IMR-90 (cell line): ENCODE results near the gene PSMA7. TPM values are rescaled to one million over a fixed set of nuclear protein-coding genes. Genes with fewer than 3 reads are reported as not detected.

Experiments
- ATAC-seq: fragments of 200-7000 bp; cut with Tn5 transposase; 2 replicates; pipeline ENCODE4 v1.9.1; 2020; ENCODE audit warnings: low read depth, mild to moderate bottlenecking, moderate library complexity
- BruUV-seq: library from RNA; stranded (reverse); fragments of 400-500 nt; replicated peaks from 2 replicates; lab custom pipeline; 2021; lab: Mats Ljungman, UMichigan
- CTCF ChIA-PET: fragments of 300-600 bp; formaldehyde crosslinking; extraction: SDS; loops from one replicate; lab custom pipeline; 2021; ENCODE audit warnings: antibody characterized with exemption; lab: Yijun Ruan, JAX
- POLR2A ChIA-PET: fragments of 300-600 bp; sonication (Branson Sonifier 250); formaldehyde crosslinking; loops from one replicate; lab custom pipeline; 2022; ENCODE audit warnings: antibody characterized with exemption; ENCODE audit not compliant: unreplicated experiment; lab: Charles Lee
- DNase-seq: peaks from one replicate; pipeline ENCODE4 v3.0.0; 2013
- H2AFZ ChIP-seq: replicated peaks from 2 replicates; pipeline ENCODE3; 2013; ENCODE audit warnings: low read length, mild to moderate bottlenecking; ENCODE audit not compliant: poor library complexity
- H2AK5ac ChIP-seq: 2 replicates; pipeline ENCODE4 v1.6.1; 2013; ENCODE audit warnings: low read depth, low read length, inconsistent platforms
- H2AK9ac ChIP-seq: replicated peaks from 2 replicates; pipeline ENCODE3; 2013; ENCODE audit warnings: mild to moderate bottlenecking, low read depth, low read length, moderate library complexity; ENCODE audit not compliant: poor library complexity
- H2BK120ac ChIP-seq: 2 replicates; pipeline ENCODE4 v1.6.1; 2013; ENCODE audit warnings: low read depth, low read length, inconsistent platforms
- H2BK15ac ChIP-seq: 3 replicates; pipeline ENCODE4 v1.6.1; 2013; ENCODE audit warnings: low read depth, low read length, inconsistent platforms
- H2BK20ac ChIP-seq: 2 replicates; pipeline ENCODE4 v1.6.1; 2013; ENCODE audit warnings: low read depth, mild to moderate bottlenecking, inconsistent platforms, low read length, moderate library complexity
- H2BK5ac ChIP-seq: 2 replicates; pipeline ENCODE4 v1.6.1; 2013; ENCODE audit warnings: mild to moderate bottlenecking, low read depth, low read length, inconsistent platforms; ENCODE audit not compliant: poor library complexity, severe bottlenecking
- H3K14ac ChIP-seq: replicated peaks from 2 replicates; pipeline ENCODE4 v1.6.1; 2013; ENCODE audit warnings: low read depth, low read length, inconsistent platforms
- H3K18ac ChIP-seq: 2 replicates; pipeline ENCODE4 v1.6.1; 2013; ENCODE audit warnings: low read depth, low read length, control low read depth
- H3K23ac ChIP-seq: 2 replicates; pipeline ENCODE4 v1.6.1; 2013; ENCODE audit warnings: low read depth, low read length, inconsistent platforms
- H3K27ac ChIP-seq: 2 replicates; pipeline ENCODE4 v1.5.1; 2013; ENCODE audit warnings: mild to moderate bottlenecking, control low read depth, low read length; ENCODE audit not compliant: insufficient read depth
- H3K27me3 ChIP-seq: 2 replicates; pipeline ENCODE4 v1.6.1; 2013; ENCODE audit warnings: low read length; ENCODE audit not compliant: control insufficient read depth, insufficient read depth
- H3K36me3 ChIP-seq: 2 replicates; pipeline ENCODE4 v1.6.1; 2013; ENCODE audit warnings: low read length, mixed read lengths; ENCODE audit not compliant: control insufficient read depth, insufficient read depth
- H3K4ac ChIP-seq: 2 replicates; pipeline ENCODE4 v1.6.1; 2013; ENCODE audit warnings: low read depth, low read length, inconsistent platforms
- H3K4me1 ChIP-seq: 2 replicates; pipeline ENCODE4 v1.6.1; 2013; ENCODE audit warnings: low read length, mixed read lengths; ENCODE audit not compliant: control insufficient read depth, insufficient read depth
- H3K4me2 ChIP-seq: 2 replicates; pipeline ENCODE4 v1.6.1; 2013; ENCODE audit warnings: low read depth, mild to moderate bottlenecking, control low read depth, low read length, moderate library complexity
- H3K4me3 ChIP-seq: 2 replicates; pipeline ENCODE4 v1.5.1; 2013; ENCODE audit warnings: low read depth, mild to moderate bottlenecking, control low read depth, low read length, moderate library complexity; ENCODE audit not compliant: insufficient read depth
- H3K56ac ChIP-seq: 2 replicates; pipeline ENCODE4 v1.6.1; 2013; ENCODE audit warnings: low read length, inconsistent platforms; ENCODE audit not compliant: insufficient read depth; ENCODE audit errors: extremely low read depth
- H3K79me1 ChIP-seq, 2 experiments: 2 replicates each; pipeline ENCODE4 v1.6.1; 2013; ENCODE audit warnings: low read length in 2 of 2, inconsistent platforms in 1 of 2, low read depth in 1 of 2
- H3K9ac ChIP-seq: 2 replicates; pipeline ENCODE4 v1.6.1; 2013; ENCODE audit warnings: low read depth, low read length, control low read depth
- H3K9me1 ChIP-seq: 2 replicates; pipeline ENCODE4 v1.6.1; 2013; ENCODE audit warnings: low read length, inconsistent platforms; ENCODE audit not compliant: insufficient read depth
- H3K9me3 ChIP-seq: 2 replicates; pipeline ENCODE4 v1.6.1; 2013; ENCODE audit warnings: low read length; ENCODE audit not compliant: control insufficient read depth, insufficient read depth
- H4K20me1 ChIP-seq: 2 replicates; pipeline ENCODE4 v1.6.1; 2013; ENCODE audit warnings: low read length, inconsistent platforms; ENCODE audit not compliant: insufficient read depth
- H4K5ac ChIP-seq: 2 replicates; pipeline ENCODE4 v1.6.1; 2013; ENCODE audit warnings: mild to moderate bottlenecking, low read depth, low read length, control low read depth
- H4K8ac ChIP-seq, 2 experiments: 2 replicates each; pipeline ENCODE4 v1.6.1; 2013; ENCODE audit warnings: low read depth in 2 of 2, low read length in 2 of 2, control low read depth in 1 of 2, inconsistent platforms in 1 of 2
- H4K91ac ChIP-seq: 2 replicates; pipeline ENCODE4 v1.6.1; 2013; ENCODE audit warnings: low read depth, low read length, inconsistent platforms; ENCODE audit not compliant: insufficient read depth
- BHLHE40 ChIP-seq: fragments of 150-350 bp; IDR thresholded peaks from 2 replicates; pipeline ENCODE4 v1.6.1; 2016; ENCODE audit warnings: mild to moderate bottlenecking, low read depth, low read length
- CEBPB ChIP-seq: IDR thresholded peaks from 2 replicates; pipeline ENCODE4 v1.6.1; 2012; ENCODE audit warnings: low read depth, low read length, improper control_type of control experiment
- FOS ChIP-seq: fragments of 150-350 bp; IDR thresholded peaks from 2 replicates; pipeline ENCODE4 v1.6.1; 2016; ENCODE audit warnings: low read depth, low read length
- MXI1 ChIP-seq: IDR thresholded peaks from 2 replicates; pipeline ENCODE4 v1.6.1; 2012; ENCODE audit warnings: low read depth, mild to moderate bottlenecking, low read length, moderate library complexity, borderline replicate concordance
- NFE2L2 ChIP-seq: fragments of 150-350 bp; IDR thresholded peaks from 2 replicates; pipeline ENCODE4 v1.6.1; 2016; ENCODE audit warnings: low read depth, mild to moderate bottlenecking, low read length
- POLR2A ChIP-seq: IDR thresholded peaks from 2 replicates; pipeline ENCODE4 v1.6.1; 2012; ENCODE audit warnings: mild to moderate bottlenecking, low read depth, low read length
- RAD21 ChIP-seq: IDR thresholded peaks from 2 replicates; pipeline ENCODE4 v1.6.1; 2012; ENCODE audit warnings: low read length, improper control_type of control experiment
- RCOR1 ChIP-seq: IDR thresholded peaks from 2 replicates; pipeline ENCODE4 v1.6.1; 2012; ENCODE audit warnings: mild to moderate bottlenecking, low read length, improper control_type of control experiment; ENCODE audit not compliant: insufficient replicate concordance
- RFX5 ChIP-seq: IDR thresholded peaks from 2 replicates; pipeline ENCODE4 v1.8.0; 2012; ENCODE audit warnings: low read depth, mild to moderate bottlenecking, low read length, moderate library complexity
- SMC3 ChIP-seq: fragments of 150-350 bp; IDR thresholded peaks from 2 replicates; pipeline ENCODE4 v1.6.1; 2016; ENCODE audit warnings: low read depth, mild to moderate bottlenecking, antibody characterized with exemption, low read length, moderate library complexity
- WGBS, 2 experiments: methylation state at CpG; one replicate each; pipeline versions ENCODE4 v1.1.5 to v1.1.7; 2013; ENCODE audit warnings: missing lambda C conversion rate in 2 of 2; ENCODE audit not compliant: insufficient read length in 1 of 2; ENCODE audit errors: extremely low coverage in 2 of 2; 5-methylcytosine and 5-hydroxymethylcytosine counted together
- dilution Hi-C: fragments of 300-500 bp; cut with HindIII; formaldehyde crosslinking; loops from one replicate; pipeline ENCODE4 v1.14.3; 2018; ENCODE audit warnings: low sequenced_read_pairs; ENCODE audit not compliant: unreplicated experiment
- in situ Hi-C: fragments of 300-500 bp; cut with MboI; formaldehyde crosslinking; loops from 3 replicates; pipeline ENCODE4 v1.14.3; 2019; ENCODE audit warnings: low sequenced_read_pairs, inconsistent platforms, mixed read lengths
- intact Hi-C: fragments of 100-400 bp; cut with micrococcal nuclease; formaldehyde crosslinking; loops from 2 replicates; pipeline ENCODE4 v1.10.0; 2022
- polyA plus RNA-seq, 3 experiments: library from polyadenylated mRNA; depleted of rRNA; stranded (reverse); fragments of >200 nt; gene quantifications; 2 replicates each; pipeline ENCODE4 v1.2.3, GENCODE V29; 2012; ENCODE audit warnings: low replicate concordance in 1 of 3
- total RNA-seq: library from RNA; depleted of rRNA; stranded (reverse); fragments of >200 nt; gene quantifications from 2 replicates; pipeline ENCODE4 v1.2.3, GENCODE V29; 2012
- TF ChIP-seq, protein P1 (sequence below): fragments of 150-350 bp; IDR thresholded peaks from 2 replicates; pipeline ENCODE4 v1.6.1; 2017; ENCODE audit warnings: mild to moderate bottlenecking, antibody characterized with exemption, low read length, low read depth
- TF ChIP-seq, protein P2 (sequence below): conservative IDR thresholded peaks from 2 replicates; pipeline ENCODE4 v1.5.1; 2012; ENCODE audit warnings: mild to moderate bottlenecking, low read depth, low read length, improper control_type of control experiment

The PSMA7 gene
- total and polyA plus RNA-seq, 2 of the 4 experiments (the other 2 are of a cell fraction): 417 to 458 TPM

DNA sequence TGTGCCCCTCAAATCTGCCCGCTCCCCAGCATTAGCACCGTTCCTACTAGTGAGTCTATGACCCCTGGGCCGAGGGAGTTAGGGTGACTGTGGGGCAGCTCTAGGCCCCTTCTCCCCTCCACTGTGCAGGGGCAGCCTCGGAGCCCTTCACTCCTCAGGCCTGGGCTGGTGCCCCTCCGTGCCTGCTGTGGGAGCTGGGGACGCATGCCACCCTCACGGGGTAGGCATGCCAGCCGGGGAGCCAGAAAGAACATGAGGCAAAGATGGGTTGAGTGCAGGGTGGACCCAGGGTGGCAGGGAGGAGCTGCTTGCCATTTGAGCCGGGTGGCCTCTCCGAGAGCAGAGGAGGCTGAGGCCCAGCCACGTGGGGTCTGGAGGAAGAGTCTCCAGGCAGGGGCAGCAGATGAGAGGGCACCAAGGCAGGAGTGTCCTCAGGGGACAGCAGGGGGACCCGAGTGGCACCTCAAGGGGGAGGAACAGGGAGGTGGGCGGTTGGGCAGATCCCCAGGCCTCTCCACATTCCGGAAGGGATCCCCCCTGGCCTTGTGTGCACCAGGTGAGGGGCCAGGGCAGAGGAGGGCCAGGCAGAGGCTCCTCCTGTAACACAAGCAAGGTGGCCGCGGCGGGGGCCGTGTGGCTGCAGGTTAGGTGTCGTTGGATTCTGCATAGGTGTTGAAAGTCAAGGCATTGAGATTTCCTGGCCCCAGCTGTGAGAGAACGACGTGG is 39.5 kb downstream of the PSMA7 start:
- peaks cover 5% of the 10 kb centered on the region for H3K27me3 ChIP-seq
- H4K20me1 ChIP-seq: no peaks in the 10 kb centered on the region
- H3K4me1 ChIP-seq: peaks cover 2% of the 10 kb centered on the region; the same call in 1 of the 2 replicates
- H2BK15ac ChIP-seq: no peak overlapping the region
- in situ Hi-C loops (no loop called here), intact Hi-C loops (no loop called here), dilution Hi-C loops (no loop called here)
- ATAC-seq (no peak), DNase-seq (no peak)
- no peak overlapping the region for H3K4me3 ChIP-seq
- no peak overlapping the region for H3K4ac ChIP-seq
- H3K9me3 ChIP-seq: peaks cover 43% of the 10 kb centered on the region
- TF ChIP-seq RFX5 (no peak), CEBPB (no peak), SMC3 (no peak), RAD21 (no peak), FOS (no peak), BHLHE40 (no peak), POLR2A (no peak), RCOR1 (no peak), MXI1 (no peak), NFE2L2 (no peak)
- TF ChIP-seq, protein P1, sequence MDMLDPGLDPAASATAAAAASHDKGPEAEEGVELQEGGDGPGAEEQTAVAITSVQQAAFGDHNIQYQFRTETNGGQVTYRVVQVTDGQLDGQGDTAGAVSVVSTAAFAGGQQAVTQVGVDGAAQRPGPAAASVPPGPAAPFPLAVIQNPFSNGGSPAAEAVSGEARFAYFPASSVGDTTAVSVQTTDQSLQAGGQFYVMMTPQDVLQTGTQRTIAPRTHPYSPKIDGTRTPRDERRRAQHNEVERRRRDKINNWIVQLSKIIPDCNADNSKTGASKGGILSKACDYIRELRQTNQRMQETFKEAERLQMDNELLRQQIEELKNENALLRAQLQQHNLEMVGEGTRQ: no peak
- TF ChIP-seq, protein P2, sequence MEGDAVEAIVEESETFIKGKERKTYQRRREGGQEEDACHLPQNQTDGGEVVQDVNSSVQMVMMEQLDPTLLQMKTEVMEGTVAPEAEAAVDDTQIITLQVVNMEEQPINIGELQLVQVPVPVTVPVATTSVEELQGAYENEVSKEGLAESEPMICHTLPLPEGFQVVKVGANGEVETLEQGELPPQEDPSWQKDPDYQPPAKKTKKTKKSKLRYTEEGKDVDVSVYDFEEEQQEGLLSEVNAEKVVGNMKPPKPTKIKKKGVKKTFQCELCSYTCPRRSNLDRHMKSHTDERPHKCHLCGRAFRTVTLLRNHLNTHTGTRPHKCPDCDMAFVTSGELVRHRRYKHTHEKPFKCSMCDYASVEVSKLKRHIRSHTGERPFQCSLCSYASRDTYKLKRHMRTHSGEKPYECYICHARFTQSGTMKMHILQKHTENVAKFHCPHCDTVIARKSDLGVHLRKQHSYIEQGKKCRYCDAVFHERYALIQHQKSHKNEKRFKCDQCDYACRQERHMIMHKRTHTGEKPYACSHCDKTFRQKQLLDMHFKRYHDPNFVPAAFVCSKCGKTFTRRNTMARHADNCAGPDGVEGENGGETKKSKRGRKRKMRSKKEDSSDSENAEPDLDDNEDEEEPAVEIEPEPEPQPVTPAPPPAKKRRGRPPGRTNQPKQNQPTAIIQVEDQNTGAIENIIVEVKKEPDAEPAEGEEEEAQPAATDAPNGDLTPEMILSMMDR: no peak
- no peak overlapping the region for H4K5ac ChIP-seq
- H3K18ac ChIP-seq: no peak overlapping the region
- H2AFZ ChIP-seq: no peak overlapping the region
- H3K36me3 ChIP-seq: no peaks in the 10 kb centered on the region
- H2BK20ac ChIP-seq: no peak overlapping the region
- H2AK9ac ChIP-seq: no peak overlapping the region
- H3K9me1 ChIP-seq: no peaks in the 10 kb centered on the region
- no peak overlapping the region for H2BK5ac ChIP-seq
- H3K56ac ChIP-seq: no peak overlapping the region
- H4K91ac ChIP-seq: no peak overlapping the region
- H2BK120ac ChIP-seq: no peak overlapping the region
- no peaks in the 10 kb centered on the region for H3K79me1 ChIP-seq
- H3K23ac ChIP-seq: no peak overlapping the region
- POLR2A ChIA-PET: no interaction called here
- CTCF ChIA-PET: no interaction called here
- WGBS, 2 experiments: 38% methylated on average over 7 of the region's 21 CpGs; no CpG with 5 or more reads in 1 of the 2 experiments
- H4K8ac ChIP-seq: no peak overlapping the region
- H3K14ac ChIP-seq: no peak overlapping the region
- BruUV-seq: no TSS peak
- H3K9ac ChIP-seq: no peak overlapping the region
- no peak overlapping the region for H3K27ac ChIP-seq
- no peak overlapping the region for H2AK5ac ChIP-seq
- no peak overlapping the region for H3K4me2 ChIP-seq
